ENCODE measurements around the gene SULT4A1. TPM values are rescaled to one million over a fixed set of nuclear protein-coding genes. Genes with fewer than 3 reads are reported as not detected.
A peak's percentile ranks its signal among the peaks of the same experiment; 100 is the strongest.

Gene SULT4A1
- total RNA-seq, 1 experiment from 2014 or later, result 15.0 TPM

GRCh38 chr22:43814264-43814663 lies 48.0 kb downstream of the SULT4A1 start:
- H3K27me3 ChIP-seq (ENCODE audit: insufficient read depth, low read length), result no peaks in the 10 kb centered on the region
- no peak overlapping the region for H2AK5ac ChIP-seq (ENCODE audit: insufficient read length, low read length)
- H3K4me1 Mint-ChIP-seq, result peaks cover 20 to 22% of the 10 kb centered on the region in 2 experiments
- 0 out of 7 replicates have a peak overlapping the region, but pooled peaks of 1 of the 3 experiments have one; percentile 18 for H3K27ac Mint-ChIP-seq
- H3T11ph ChIP-seq (ENCODE audit: low read length), result no peak overlapping the region
- no peaks in the 10 kb centered on the region for H3K9me3 Mint-ChIP-seq
- H3K4me1 ChIP-seq (ENCODE audit: insufficient read depth, low read length), result no peaks in the 10 kb centered on the region; the same call in 1 of the 2 replicates
- H3K4me3 Mint-ChIP-seq, result no peak overlapping the region; a peak in 1 of 5 replicates
- no peaks in the 10 kb centered on the region for H4K20me1 ChIP-seq (ENCODE audit: control insufficient read depth, insufficient read depth, insufficient read length)
- H3K23ac ChIP-seq (ENCODE audit: insufficient read length, low read depth, low read length), result no peak overlapping the region
- no peak overlapping the region for H3K27ac ChIP-seq (ENCODE audit: insufficient read length, low read depth, low read length)
- H3K4ac ChIP-seq (ENCODE audit: low read depth, low read length), result no peak overlapping the region
- no peak overlapping the region for H3K56ac ChIP-seq (ENCODE audit: insufficient read length, low read depth, low read length)
- H4K8ac ChIP-seq (replicated peaks; ENCODE audit: insufficient read length, low read depth, low read length), result no peak overlapping the region
- no peaks in the 10 kb centered on the region for H3K79me2 ChIP-seq (ENCODE audit: insufficient read depth, low read length)
- peaks cover 13% of the 10 kb centered on the region for H3K23me2 ChIP-seq (ENCODE audit: insufficient read length, low read depth, low read length, poor library complexity, severe bottlenecking)
- H2BK120ac ChIP-seq (ENCODE audit: low read depth, low read length, poor library complexity, severe bottlenecking), result no peak overlapping the region
- no CpG with 5 or more reads among the region's 5 CpGs for WGBS (ENCODE audit: extremely low coverage, insufficient read length, low lambda C conversion rate)
- H3K18ac ChIP-seq (ENCODE audit: insufficient read length, low read depth, low read length), result no peak overlapping the region
- no peak for TF ChIP-seq CTCF (conservative IDR thresholded peaks at IDR 0.05)
- no peaks in the 10 kb centered on the region for H3K9me3 ChIP-seq (ENCODE audit: control insufficient read depth, low read depth, low read length)
- DNase-seq, result no peak
- no peak overlapping the region for H2BK20ac ChIP-seq (ENCODE audit: low read depth, low read length, poor library complexity, severe bottlenecking)
- no peak overlapping the region for H4K91ac ChIP-seq (ENCODE audit: insufficient read length, low read depth, low read length)
- no peak overlapping the region for H2BK5ac ChIP-seq (ENCODE audit: insufficient read length, low read length)
- no peak overlapping the region for H2BK12ac ChIP-seq (ENCODE audit: insufficient read length, low read depth, low read length)
- H4K5ac ChIP-seq (ENCODE audit: insufficient read length, low read depth, low read length), result no peak overlapping the region
- H3K4me2 ChIP-seq (ENCODE audit: insufficient read depth, insufficient read length, low read length), result no peak overlapping the region
- no peaks in the 10 kb centered on the region for H3K27me3 Mint-ChIP-seq (ENCODE audit: low read depth)
- no peak overlapping the region for H3K14ac ChIP-seq (ENCODE audit: insufficient read depth, low read length)
- no peaks in the 10 kb centered on the region for H3K79me1 ChIP-seq (ENCODE audit: insufficient read depth, low read depth, low read length, poor library complexity, severe bottlenecking)
- H2BK15ac ChIP-seq (ENCODE audit: low read depth, low read length), result no peak overlapping the region
- H3K36me3 Mint-ChIP-seq (ENCODE audit: insufficient read depth in 1 of 3, low read depth in 3 of 3), result peaks cover 0 to 6% (median 0%) of the 10 kb centered on the region in 3 experiments; a peak in 4 of 7 replicates
- H3K9ac ChIP-seq (ENCODE audit: extremely low read depth, insufficient read length, low read length), result no peak overlapping the region
- H2AFZ ChIP-seq (ENCODE audit: low read length), result no peak overlapping the region

All from H9 (cell line).